Activated naive CD4-positive, alpha-beta T cell treated with anti-CD3 and anti-CD28 coated beads, Interleukin-2, amount 10 ng/mL, durations not matched to agents 7 days and 5 days (primary cell): ENCODE results near the gene ADGRL2.

Source experiments
- CTCF ChIA-PET: fragments of 350-600 bp; sonication (Branson Sonifier 250); formaldehyde crosslinking; loops from one replicate; lab custom pipeline; 2021; ENCODE audit warnings: antibody characterized with exemption; lab: Charles Lee
- DNase-seq: peaks from one replicate; pipeline ENCODE4 v3.0.0-alpha.2; 2020
- H3K27ac Mint-ChIP-seq: one replicate; pipeline ENCODE4 v1.8.0; 2021; ENCODE audit warnings: mild to moderate bottlenecking, moderate library complexity, mixed read lengths
- H3K27me3 Mint-ChIP-seq: one replicate; pipeline ENCODE4 v1.8.0; 2021; ENCODE audit warnings: mild to moderate bottlenecking, mixed read lengths
- H3K36me3 Mint-ChIP-seq: one replicate; pipeline ENCODE4 v1.8.0; 2021; ENCODE audit warnings: mixed read lengths
- H3K4me1 Mint-ChIP-seq: one replicate; pipeline ENCODE4 v1.8.0; 2021; ENCODE audit warnings: mixed read lengths
- H3K4me3 Mint-ChIP-seq: one replicate; pipeline ENCODE4 v1.8.0; 2021; ENCODE audit warnings: mild to moderate bottlenecking, moderate library complexity, mixed read lengths
- H3K9me3 Mint-ChIP-seq: one replicate; pipeline ENCODE4 v1.8.0; 2021; ENCODE audit warnings: mixed read lengths

Gene ADGRL2

GRCh38 chr1:81800695-81801650 is at the start of gene ADGRL2:
ADGRL2 (plus strand) TSS chr1:81800934; CDS start chr1:81836985, 36,051 bp downstream.
- peak within 1 kb of the TSS; percentile 12 for H3K4me3 Mint-ChIP-seq
- peaks cover 4% of the 10 kb centered on the region for H3K4me1 Mint-ChIP-seq
- H3K27ac Mint-ChIP-seq, result no peak within 1 kb of the TSS
- peaks cover 48% of the 10 kb centered on the region for H3K27me3 Mint-ChIP-seq
- CTCF ChIA-PET, result no interaction called here
- DNase-seq, result no peak
- no peaks in the 10 kb centered on the region for H3K36me3 Mint-ChIP-seq
- H3K9me3 Mint-ChIP-seq, result no peaks in the 10 kb centered on the region

GRCh38 chr1:81752840-81753239 is 47.9 kb upstream of the ADGRL2 start:
- DNase-seq, result no peak
- no peaks in the 10 kb centered on the region for H3K36me3 Mint-ChIP-seq
- CTCF ChIA-PET, result no interaction called here
- no peak overlapping the region for H3K27ac Mint-ChIP-seq
- H3K4me3 Mint-ChIP-seq, result no peak overlapping the region
- peaks cover 3% of the 10 kb centered on the region for H3K9me3 Mint-ChIP-seq
- H3K4me1 Mint-ChIP-seq, result no peaks in the 10 kb centered on the region
- H3K27me3 Mint-ChIP-seq, result no peaks in the 10 kb centered on the region

- CTCF ChIA-PET, result no interaction called here
- H3K27me3 Mint-ChIP-seq, result no peaks in the 10 kb centered on the region
- DNase-seq, result no peak
- H3K27ac Mint-ChIP-seq, result no peak overlapping the region
- H3K36me3 Mint-ChIP-seq, result no peaks in the 10 kb centered on the region
- no peak overlapping the region for H3K4me3 Mint-ChIP-seq
- H3K9me3 Mint-ChIP-seq, result peaks cover 3% of the 10 kb centered on the region
- H3K4me1 Mint-ChIP-seq, result no peaks in the 10 kb centered on the region
Measured at GRCh38 chr1:81754424-81754823, 46.3 kb upstream of the ADGRL2 start.

- Mint-ChIP-seq H3K36me3 (no peaks in the 10 kb centered on the region), H3K4me1 (no peaks in the 10 kb centered on the region), H3K9me3 (peaks cover 3% of the 10 kb centered on the region), H3K27me3 (no peaks in the 10 kb centered on the region), H3K4me3 (no peak overlapping the region), H3K27ac (no peak overlapping the region)
- no peak for DNase-seq
- CTCF ChIA-PET, result no interaction called here
Measured at GRCh38 chr1:81756872-81757271, 43.9 kb upstream of the ADGRL2 start.

- Mint-ChIP-seq H3K36me3 (no peaks in the 10 kb centered on the region), H3K9me3 (peaks cover 3% of the 10 kb centered on the region), H3K27ac (no peak overlapping the region), H3K4me3 (no peak overlapping the region), H3K4me1 (no peaks in the 10 kb centered on the region), H3K27me3 (no peaks in the 10 kb centered on the region)
- no peak for DNase-seq
- CTCF ChIA-PET, result no interaction called here
Measured at GRCh38 chr1:81757398-81758020, 43.2 kb upstream of the ADGRL2 start.

- H3K4me3 Mint-ChIP-seq, result no peak overlapping the region
Measured at GRCh38 chr1:81758181-81758580, 42.6 kb upstream of the ADGRL2 start.

GRCh38 chr1:81760477-81761097 is 40.1 kb upstream of the ADGRL2 start:
- Mint-ChIP-seq H3K27ac (no peak overlapping the region), H3K4me1 (no peaks in the 10 kb centered on the region), H3K36me3 (no peaks in the 10 kb centered on the region), H3K27me3 (no peaks in the 10 kb centered on the region), H3K9me3 (no peaks in the 10 kb centered on the region), H3K4me3 (no peak overlapping the region)
- CTCF ChIA-PET, result no interaction called here
- no peak for DNase-seq

More at GRCh38 chr1:81758181-81758580, 42.6 kb upstream of the ADGRL2 start:
- Mint-ChIP-seq H3K27ac (no peak overlapping the region), H3K9me3 (no peaks in the 10 kb centered on the region), H3K36me3 (no peaks in the 10 kb centered on the region), H3K4me1 (no peaks in the 10 kb centered on the region), H3K27me3 (no peaks in the 10 kb centered on the region)
- CTCF ChIA-PET, result no interaction called here
- no peak for DNase-seq

- Mint-ChIP-seq H3K27ac (no peak overlapping the region), H3K36me3 (no peaks in the 10 kb centered on the region)
- DNase-seq, result no peak
Measured at GRCh38 chr1:81775510-81775909, 25.2 kb upstream of the ADGRL2 start.

GRCh38 chr1:81780705-81781454 is 19.9 kb upstream of the ADGRL2 start:
- Mint-ChIP-seq H3K36me3 (no peaks in the 10 kb centered on the region), H3K4me3 (no peak overlapping the region), H3K4me1 (no peaks in the 10 kb centered on the region), H3K27me3 (no peaks in the 10 kb centered on the region), H3K27ac (no peak overlapping the region), H3K9me3 (no peaks in the 10 kb centered on the region)
- CTCF ChIA-PET, result no interaction called here
- DNase-seq, result no peak

More at GRCh38 chr1:81775510-81775909, 25.2 kb upstream of the ADGRL2 start:
- Mint-ChIP-seq H3K4me1 (no peaks in the 10 kb centered on the region), H3K4me3 (no peak overlapping the region), H3K27me3 (no peaks in the 10 kb centered on the region), H3K9me3 (no peaks in the 10 kb centered on the region)
- CTCF ChIA-PET, result no interaction called here

- Mint-ChIP-seq H3K27ac (no peak overlapping the region), H3K27me3 (no peaks in the 10 kb centered on the region), H3K4me3 (no peak overlapping the region), H3K9me3 (no peaks in the 10 kb centered on the region), H3K36me3 (no peaks in the 10 kb centered on the region), H3K4me1 (no peaks in the 10 kb centered on the region)
- DNase-seq, result no peak
- CTCF ChIA-PET, result no interaction called here
Measured at GRCh38 chr1:81781749-81782148, 19.0 kb upstream of the ADGRL2 start.

GRCh38 chr1:81792184-81792583 is 8.6 kb upstream of the ADGRL2 start:
- no peak for DNase-seq
- H3K36me3 Mint-ChIP-seq, result no peaks in the 10 kb centered on the region
- H3K27me3 Mint-ChIP-seq, result no peaks in the 10 kb centered on the region
- H3K4me1 Mint-ChIP-seq, result no peaks in the 10 kb centered on the region
- no peak overlapping the region for H3K27ac Mint-ChIP-seq
- H3K4me3 Mint-ChIP-seq, result no peak overlapping the region
- H3K9me3 Mint-ChIP-seq, result no peaks in the 10 kb centered on the region
- CTCF ChIA-PET, result no interaction called here

GRCh38 chr1:81797701-81798100 is 3.0 kb upstream of the ADGRL2 start:
- Mint-ChIP-seq H3K27ac (no peak overlapping the region), H3K36me3 (no peaks in the 10 kb centered on the region), H3K4me1 (peaks cover 4% of the 10 kb centered on the region), H3K4me3 (no peak overlapping the region), H3K9me3 (no peaks in the 10 kb centered on the region), H3K27me3 (peaks cover 31% of the 10 kb centered on the region)
- CTCF ChIA-PET, result no interaction called here
- DNase-seq, result no peak

- H3K27ac Mint-ChIP-seq, result no peak overlapping the region
- H3K4me3 Mint-ChIP-seq, result no peak overlapping the region
- H3K4me1 Mint-ChIP-seq, result peaks cover 4% of the 10 kb centered on the region
- peaks cover 48% of the 10 kb centered on the region for H3K27me3 Mint-ChIP-seq
- H3K9me3 Mint-ChIP-seq, result no peaks in the 10 kb centered on the region
- no peak for DNase-seq
- CTCF ChIA-PET, result no interaction called here
- H3K36me3 Mint-ChIP-seq, result no peaks in the 10 kb centered on the region
Measured at GRCh38 chr1:81799939-81800694, 617 bp upstream of the ADGRL2 start.
